ENCODE results near the gene POR. TPM values are rescaled to one million over a fixed set of nuclear protein-coding genes. Genes with fewer than 3 reads are reported as not detected.

POR gene
- total and polyA plus RNA-seq, 2 of the 13 experiments (the other 11 are each of a cell fraction or from before 2014, with no cell fraction given), result 145 to 266 TPM

- no peaks in the 10 kb centered on the region for H3K9me3 ChIP-seq (ENCODE audit: low read length)
- ATAC-seq, result peak; percentile 97
- H2AFZ ChIP-seq (ENCODE audit: low read length), result no peak overlapping the region
- H3K4me2 ChIP-seq (ENCODE audit: low read depth, low read length), result peak overlapping the region; percentile 84
- intact Hi-C loops (cut with micrococcal nuclease; ENCODE audit: unreplicated experiment) (loop anchor here (1.0 to 2.0 kb wide), 3 partner anchors 54 to 154 kb away; no protein-coding TSS in a partner anchor), in situ Hi-C loops (cut with HindIII; ENCODE audit: extremely low pct_ligation_motif_present, low pct_unique_long_range_greater_than_20kb) (loop anchor here (5.0 kb wide), 1 partner anchor 151 kb away; no protein-coding TSS in a partner anchor)
- FAIRE-seq, result no peak
- peaks cover 21% of the 10 kb centered on the region for H3K4me1 ChIP-seq (ENCODE audit: insufficient read depth, low read length)
- ChIA-PET POLR2A (interaction anchor here (1.3 to 2.1 kb wide), 5 partner anchors 39 to 154 kb away, joined by 5 to 17 read pairs (median 10); partner anchors contain the start of gene POR), CTCF (ENCODE audit: low intra/inter-chr PET ratio, low total read pairs) (interaction anchor here (0.7 to 3.6 kb wide), 3 partner anchors 105 to 153 kb away, joined by 3 to 39 read pairs (median 4); no protein-coding TSS in a partner anchor)
- no peak overlapping the region for H3K27ac ChIP-seq (ENCODE audit: extremely low read length, insufficient read depth, low read length)
- no peaks in the 10 kb centered on the region for H4K20me1 ChIP-seq (ENCODE audit: insufficient read depth, low read length)
- DNase-seq (ENCODE audit: low spot score), result peak; percentile 70
- H3K9ac ChIP-seq (ENCODE audit: insufficient read depth, low read depth, low read length), result 0 out of 2 replicates have a peak overlapping the region, but pooled peaks have one; percentile 2
- H3K4me3 ChIP-seq (replicated peaks in 1 of 3; ENCODE audit: insufficient read depth in 1 of 3, low read depth in 2 of 3, low read length in 3 of 3), result peak overlapping the region in 2 of 3 experiments; percentile 16 to 67; a peak in 3 of 6 replicates
- WGBS (ENCODE audit: low lambda C conversion rate), result 8% methylated on average over 7 of the region's 19 CpGs
- no peaks in the 10 kb centered on the region for H3K36me3 ChIP-seq (replicated peaks in 1 of 2; ENCODE audit: control insufficient read depth in 1 of 2, insufficient read depth in 2 of 2, low read length in 2 of 2)
- BruUV-seq (replicated peaks), result no TSS peak
- no peaks in the 10 kb centered on the region for H3K27me3 ChIP-seq (ENCODE audit: control insufficient read depth in 1 of 2, insufficient read depth in 2 of 2, low read length in 2 of 2)
- H3K79me2 ChIP-seq (ENCODE audit: insufficient read depth, low read length), result no peaks in the 10 kb centered on the region
- no peak for TF ChIP-seq ZFP36L1 (CRISPR knock-in tag; IDR thresholded peaks at IDR 0.05)
- 0 out of 2 replicates have a peak, but pooled peaks have one; percentile 73 for TF ChIP-seq ZNF713 (CRISPR knock-in tag; IDR thresholded peaks at IDR 0.05)
- TF ChIP-seq ZNF224 (CRISPR knock-in tag; IDR thresholded peaks at IDR 0.05), result no peak
- no peak for TF ChIP-seq ZNF280B (CRISPR knock-in tag; IDR thresholded peaks at IDR 0.05; ENCODE audit: borderline replicate concordance)
- TF ChIP-seq MTERF4 (CRISPR knock-in tag; IDR thresholded peaks at IDR 0.05), result no peak
- no peak for TF ChIP-seq ZNF629 (CRISPR knock-in tag; conservative IDR thresholded peaks at IDR 0.05)
- TF ChIP-seq ZNF746 (CRISPR knock-in tag; IDR thresholded peaks at IDR 0.05), result no peak
- TF ChIP-seq FOXO1 (CRISPR knock-in tag; IDR thresholded peaks at IDR 0.05), result 0 out of 2 replicates have a peak, but pooled peaks have one; percentile 40
- TF ChIP-seq ZBTB10 (CRISPR knock-in tag; IDR thresholded peaks at IDR 0.05; ENCODE audit: borderline replicate concordance), result no peak
- TF ChIP-seq NKX3-1 (CRISPR knock-in tag; IDR thresholded peaks at IDR 0.05), result no peak
- TF ChIP-seq ZNF747 (CRISPR knock-in tag; IDR thresholded peaks at IDR 0.05; ENCODE audit: borderline replicate concordance), result no peak
- no peak for TF ChIP-seq GLI4 (CRISPR knock-in tag; IDR thresholded peaks at IDR 0.05; ENCODE audit: borderline replicate concordance)
- TF ChIP-seq SMAD1 (CRISPR knock-in tag; IDR thresholded peaks at IDR 0.05; ENCODE audit: borderline replicate concordance, low read depth), result peak; percentile 56; the same call in 1 of the 2 replicates
- peak; percentile 99 for TF ChIP-seq CTCF (CRISPR knock-in tag; IDR thresholded peaks at IDR 0.05)
- peak; percentile 20; the same call in 1 of the 2 replicates for TF ChIP-seq GABPB1 (CRISPR knock-in tag; IDR thresholded peaks at IDR 0.05)
Measured at GRCh38 chr7:75866489-75867389, 48.2 kb upstream of the POR start.
